ENCODE results near the gene MARCHF7. TPM values are rescaled to one million over a fixed set of nuclear protein-coding genes. Genes with fewer than 3 reads are reported as not detected.

Gene MARCHF7
- polyA plus RNA-seq, 1 experiment: 24.5 TPM

- ChIA-PET POLR2A (no interaction called here), CTCF (interaction anchor here (1.8 kb wide), 1 partner anchor 10 kb away, joined by 4 read pairs; no protein-coding TSS in a partner anchor)
- no peaks in the 10 kb centered on the region for H3K36me3 ChIP-seq (ENCODE audit: control insufficient read depth, insufficient read depth, low read length)
- no peak overlapping the region for H3K4me3 ChIP-seq (ENCODE audit: low read depth, low read length)
- TF ChIP-seq, protein P1, sequence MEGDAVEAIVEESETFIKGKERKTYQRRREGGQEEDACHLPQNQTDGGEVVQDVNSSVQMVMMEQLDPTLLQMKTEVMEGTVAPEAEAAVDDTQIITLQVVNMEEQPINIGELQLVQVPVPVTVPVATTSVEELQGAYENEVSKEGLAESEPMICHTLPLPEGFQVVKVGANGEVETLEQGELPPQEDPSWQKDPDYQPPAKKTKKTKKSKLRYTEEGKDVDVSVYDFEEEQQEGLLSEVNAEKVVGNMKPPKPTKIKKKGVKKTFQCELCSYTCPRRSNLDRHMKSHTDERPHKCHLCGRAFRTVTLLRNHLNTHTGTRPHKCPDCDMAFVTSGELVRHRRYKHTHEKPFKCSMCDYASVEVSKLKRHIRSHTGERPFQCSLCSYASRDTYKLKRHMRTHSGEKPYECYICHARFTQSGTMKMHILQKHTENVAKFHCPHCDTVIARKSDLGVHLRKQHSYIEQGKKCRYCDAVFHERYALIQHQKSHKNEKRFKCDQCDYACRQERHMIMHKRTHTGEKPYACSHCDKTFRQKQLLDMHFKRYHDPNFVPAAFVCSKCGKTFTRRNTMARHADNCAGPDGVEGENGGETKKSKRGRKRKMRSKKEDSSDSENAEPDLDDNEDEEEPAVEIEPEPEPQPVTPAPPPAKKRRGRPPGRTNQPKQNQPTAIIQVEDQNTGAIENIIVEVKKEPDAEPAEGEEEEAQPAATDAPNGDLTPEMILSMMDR (IDR thresholded peaks at IDR 0.05; ENCODE audit: insufficient read depth, low read depth, low read length): no peak
- no peak for DNase-seq (ENCODE audit: low read depth)
- no peaks in the 10 kb centered on the region for H3K27me3 ChIP-seq (ENCODE audit: control insufficient read depth, insufficient read depth, low read length)
Measured at GRCh38 chr2:159683817-159684216, 28.5 kb upstream of the MARCHF7 start.

DNA sequence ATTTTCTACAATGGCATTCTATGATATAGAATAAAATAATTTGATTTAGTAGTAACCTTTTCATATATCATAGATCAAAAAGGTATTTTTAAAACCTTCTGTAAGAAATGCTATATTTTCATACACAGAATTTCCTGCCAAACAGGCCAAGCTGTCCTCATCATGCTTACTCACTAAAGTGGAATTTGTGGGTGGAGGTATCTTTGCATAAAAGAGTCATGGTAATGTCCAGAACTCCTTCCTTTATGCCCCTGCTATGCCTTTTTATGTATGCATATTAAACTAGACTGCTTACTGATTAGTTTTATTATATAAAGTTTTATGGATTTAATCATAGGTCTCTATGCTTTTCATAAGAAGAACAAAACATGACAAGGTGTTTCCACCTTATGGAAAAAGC is 27.5 kb upstream of the MARCHF7 start:
- no peaks in the 10 kb centered on the region for H3K36me3 ChIP-seq (ENCODE audit: control insufficient read depth, insufficient read depth, low read length)
- TF ChIP-seq, protein P1 (IDR thresholded peaks at IDR 0.05; ENCODE audit: insufficient read depth, low read depth, low read length): no peak
- ChIA-PET CTCF (interaction anchor here (1.8 kb wide), 1 partner anchor 11 kb away, joined by 4 read pairs; no protein-coding TSS in a partner anchor), POLR2A (interaction anchor here (0.6 kb wide), 1 partner anchor 615 kb away, joined by 4 read pairs; no protein-coding TSS in a partner anchor)
- DNase-seq (ENCODE audit: low read depth): no peak
- H3K4me3 ChIP-seq (ENCODE audit: low read depth, low read length): no peak overlapping the region
- no peaks in the 10 kb centered on the region for H3K27me3 ChIP-seq (ENCODE audit: control insufficient read depth, insufficient read depth, low read length)

DNA sequence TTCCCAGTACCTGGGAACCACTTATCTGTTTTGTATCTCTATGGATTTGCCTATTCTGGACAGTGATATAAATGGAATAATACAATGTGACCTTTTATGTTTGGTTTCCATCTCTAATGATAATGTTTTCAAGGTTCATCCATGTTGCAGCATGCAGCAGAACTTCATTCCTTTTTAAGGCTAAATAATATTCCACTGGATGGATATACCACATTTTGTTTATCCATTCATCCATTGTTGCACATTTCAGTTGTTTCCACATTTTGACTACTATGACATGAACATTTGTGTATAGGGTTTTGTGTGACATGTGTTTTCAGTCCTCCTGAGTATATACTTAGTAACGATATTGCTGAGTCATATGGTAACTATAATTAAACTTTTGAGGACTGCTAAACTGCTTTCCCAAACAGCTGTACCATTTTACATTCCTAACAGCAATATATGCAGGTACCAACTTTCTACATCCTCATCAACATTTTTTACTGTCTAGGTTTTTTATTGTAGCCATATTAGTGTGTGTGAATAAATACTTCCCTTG is 17.7 kb upstream of the MARCHF7 start:
- DNase-seq (ENCODE audit: low read depth): no peak
- Histone ChIP-seq H3K36me3 (ENCODE audit: control insufficient read depth, insufficient read depth, low read length) (no peaks in the 10 kb centered on the region), H3K4me3 (ENCODE audit: low read depth, low read length) (no peak overlapping the region), H3K27me3 (ENCODE audit: control insufficient read depth, insufficient read depth, low read length) (no peaks in the 10 kb centered on the region)
- POLR2A ChIA-PET: no interaction called here
- CTCF ChIA-PET: interaction anchor here (1.3 kb wide), 1 partner anchor 13 kb away, joined by 3 read pairs; no protein-coding TSS in a partner anchor
- TF ChIP-seq, protein P1 (IDR thresholded peaks at IDR 0.05; ENCODE audit: insufficient read depth, low read depth, low read length): no peak

DNA sequence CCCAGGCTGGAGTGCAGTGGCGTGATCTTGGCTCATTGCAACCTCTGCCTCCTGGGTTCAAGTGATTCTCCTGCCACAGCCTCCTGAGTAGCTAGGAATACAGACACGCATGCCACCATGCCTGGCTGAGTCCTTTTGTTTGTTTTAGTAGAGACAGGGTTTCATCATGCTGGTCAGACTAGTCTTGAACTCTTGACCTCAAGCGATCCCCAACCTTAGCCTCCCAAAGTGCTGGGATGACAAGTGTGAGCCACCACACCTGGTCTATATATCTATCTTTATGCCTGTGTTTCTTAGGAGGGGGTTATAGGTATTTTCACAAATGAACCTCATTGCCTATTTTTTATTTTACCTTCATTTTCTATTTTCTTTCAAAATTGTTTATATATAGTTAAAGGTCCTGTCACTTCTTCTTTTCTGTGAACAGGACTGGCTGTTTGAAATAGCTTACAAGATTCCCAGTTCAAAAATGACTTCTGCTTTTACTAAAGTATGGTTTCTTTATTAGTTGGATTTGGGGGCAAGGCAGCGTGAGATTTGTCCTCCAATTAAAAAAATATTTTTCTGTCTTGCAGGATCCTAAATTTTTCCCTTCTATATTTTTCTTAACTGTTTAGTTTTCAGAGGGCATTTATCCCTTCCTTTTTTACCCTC is 16.4 kb upstream of the MARCHF7 start:
- no peaks in the 10 kb centered on the region for H3K27me3 ChIP-seq (ENCODE audit: control insufficient read depth, insufficient read depth, low read length)
- TF ChIP-seq, protein P1 (IDR thresholded peaks at IDR 0.05; ENCODE audit: insufficient read depth, low read depth, low read length): no peak
- POLR2A ChIA-PET: no interaction called here
- CTCF ChIA-PET: interaction anchor here (1.3 kb wide), 1 partner anchor 12 kb away, joined by 3 read pairs; no protein-coding TSS in a partner anchor
- DNase-seq (ENCODE audit: low read depth): no peak
- H3K4me3 ChIP-seq (ENCODE audit: low read depth, low read length): no peak overlapping the region
- H3K36me3 ChIP-seq (ENCODE audit: control insufficient read depth, insufficient read depth, low read length): no peaks in the 10 kb centered on the region

- TF ChIP-seq, protein P1 (IDR thresholded peaks at IDR 0.05; ENCODE audit: insufficient read depth, low read depth, low read length): no peak
- no peaks in the 10 kb centered on the region for H3K36me3 ChIP-seq (ENCODE audit: control insufficient read depth, insufficient read depth, low read length)
- ChIA-PET CTCF (interaction anchor here (0.6 kb wide), 1 partner anchor 544 kb away, joined by 3 read pairs; no protein-coding TSS in a partner anchor), POLR2A (no interaction called here)
- H3K27me3 ChIP-seq (ENCODE audit: control insufficient read depth, insufficient read depth, low read length): no peaks in the 10 kb centered on the region
- DNase-seq (ENCODE audit: low read depth): no peak
- no peak overlapping the region for H3K4me3 ChIP-seq (ENCODE audit: low read depth, low read length)
Measured at GRCh38 chr2:159703491-159703890, 8.8 kb upstream of the MARCHF7 start.
